Epithelial cell of prostate (primary cell): Measurements from ENCODE around the gene AHI1.
"Not testable (repeated sequence)": the region's sequence is repeated elsewhere in the genome, so short reads cannot be mapped to it uniquely, and the experiment has no call there.

Experiments used
- DNase-seq: peaks from one replicate; pipeline ENCODE4 v3.0.0-alpha.2; 2011; ENCODE audit warnings: low read depth, low spot score
- H3K27ac ChIP-seq: fragments of 450-650 bp; 2 replicates; pipeline ENCODE4 v1.5.1; 2017; ENCODE audit warnings: mild to moderate bottlenecking

Gene AHI1

GRCh38 chr6:135506270-135506997, 8.9 kb upstream of the AHI1 start:
- H3K27ac ChIP-seq = no peak overlapping the region
- no peak for DNase-seq

- no peak overlapping the region for H3K27ac ChIP-seq
- DNase-seq = no peak
Measured at GRCh38 chr6:135505648-135506047, 8.1 kb upstream of the AHI1 start.

- no peak for DNase-seq
- no peak overlapping the region for H3K27ac ChIP-seq
Measured at GRCh38 chr6:135505222-135505621, 7.7 kb upstream of the AHI1 start.

GRCh38 chr6:135504734-135505133, 7.2 kb upstream of the AHI1 start:
- DNase-seq = no peak
- H3K27ac ChIP-seq = no peak overlapping the region

- no peak for DNase-seq
- no peak overlapping the region for H3K27ac ChIP-seq
Measured at GRCh38 chr6:135503703-135504475, 6.3 kb upstream of the AHI1 start.

GRCh38 chr6:135499441-135500340, 2.2 kb upstream of the AHI1 start:
- H3K27ac ChIP-seq = no peak overlapping the region
- DNase-seq = no peak

- DNase-seq = peak; percentile 40
Measured at GRCh38 chr6:135498185-135498841, 773 bp upstream of the AHI1 start.

GRCh38 chr6:135496800-135497411, 634 bp downstream of the AHI1 start:
- no peak for DNase-seq
- H3K27ac ChIP-seq = peak overlapping the region; percentile 76

More at GRCh38 chr6:135498185-135498841, 773 bp upstream of the AHI1 start:
- peak overlapping the region; percentile 76 for H3K27ac ChIP-seq

- no peak overlapping the region for H3K27ac ChIP-seq
- DNase-seq = no peak
Measured at GRCh38 chr6:135493218-135493961, 4.2 kb downstream of the AHI1 start.

GRCh38 chr6:135490381-135490780, 7.2 kb downstream of the AHI1 start:
- no peak for DNase-seq
- H3K27ac ChIP-seq = no peak overlapping the region

GRCh38 chr6:135488023-135488422, 9.5 kb downstream of the AHI1 start:
- H3K27ac ChIP-seq = no peak overlapping the region

GRCh38 chr6:135483903-135484302, 13.6 kb downstream of the AHI1 start:
- DNase-seq = not testable (repeated sequence)

More at GRCh38 chr6:135488023-135488422, 9.5 kb downstream of the AHI1 start:
- DNase-seq = no peak

GRCh38 chr6:135481783-135482369, 15.7 kb downstream of the AHI1 start:
- H3K27ac ChIP-seq = no peak overlapping the region
- DNase-seq = no peak

More at GRCh38 chr6:135483903-135484302, 13.6 kb downstream of the AHI1 start:
- H3K27ac ChIP-seq = not testable (repeated sequence)

- H3K27ac ChIP-seq = no peak overlapping the region
- DNase-seq = no peak
Measured at GRCh38 chr6:135479601-135480000, 17.9 kb downstream of the AHI1 start.

- no peak overlapping the region for H3K27ac ChIP-seq
- no peak for DNase-seq
Measured at GRCh38 chr6:135478626-135479025, 18.9 kb downstream of the AHI1 start.

- H3K27ac ChIP-seq = no peak overlapping the region
- no peak for DNase-seq
Measured at GRCh38 chr6:135475292-135475886, 22.2 kb downstream of the AHI1 start.

- no peak for DNase-seq
Measured at GRCh38 chr6:135474362-135474761, 23.2 kb downstream of the AHI1 start.

GRCh38 chr6:135465903-135466302, 31.6 kb downstream of the AHI1 start:
- no peak for DNase-seq
- no peak overlapping the region for H3K27ac ChIP-seq

More at GRCh38 chr6:135474362-135474761, 23.2 kb downstream of the AHI1 start:
- H3K27ac ChIP-seq = no peak overlapping the region
